Measurements from ENCODE around the gene DENND6A. TPM values are rescaled to one million over a fixed set of nuclear protein-coding genes. Genes with fewer than 3 reads are reported as not detected.
"Not testable (repeated sequence)": the region's sequence is repeated elsewhere in the genome, so short reads cannot be mapped to it uniquely, and the experiment has no call there.

DENND6A gene
- total RNA-seq, 1 donor from 2014 or later, result 25.9 TPM

- Histone ChIP-seq H3K9me3 (no peaks in the 10 kb centered on the region), H3K27ac (no peak overlapping the region), H3K4me1 (no peaks in the 10 kb centered on the region), H3K4me3 (no peak overlapping the region), H3K36me3 (no peaks in the 10 kb centered on the region), H3K27me3 (no peaks in the 10 kb centered on the region)
- no peak for DNase-seq
- no peak for ATAC-seq
- TF ChIP-seq CTCF (IDR thresholded peaks at IDR 0.05), result no peak
- intact Hi-C loops (cut with DNase I), result no loop called here
Measured at GRCh38 chr3:57706462-57706861, 13.6 kb upstream of the DENND6A start.

GRCh38 chr3:57705351-57705750 lies 12.5 kb upstream of the DENND6A start:
- H3K27ac ChIP-seq; H3K36me3 ChIP-seq; H3K4me3 ChIP-seq; ATAC-seq; H3K27me3 ChIP-seq; DNase-seq; H3K9me3 ChIP-seq; H3K4me1 ChIP-seq; intact Hi-C loops (cut with DNase I): not testable (repeated sequence)

DNA sequence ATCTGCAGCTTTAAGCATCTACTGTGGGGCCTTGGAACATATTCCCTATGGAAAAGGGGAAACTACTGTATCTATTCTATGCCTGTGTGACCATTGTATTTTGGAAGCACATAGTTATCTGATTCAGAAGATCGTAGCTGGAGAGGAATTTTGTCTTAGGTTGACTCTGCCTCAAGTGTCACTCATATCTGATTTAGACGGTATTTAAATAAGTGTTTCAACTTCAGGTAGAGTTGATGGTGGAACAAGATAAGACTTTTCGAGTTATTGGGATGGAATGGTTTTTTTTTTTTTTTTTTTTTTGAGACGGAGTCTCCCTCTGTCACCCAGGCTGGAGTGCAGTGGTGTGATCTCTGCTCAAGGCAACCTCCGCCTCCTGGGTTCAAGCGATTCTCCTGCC lies 8.9 kb upstream of the DENND6A start:
- no peaks in the 10 kb centered on the region for H3K27me3 ChIP-seq
- ATAC-seq (no peak), DNase-seq (no peak)
- H3K9me3 ChIP-seq, result no peaks in the 10 kb centered on the region
- no peaks in the 10 kb centered on the region for H3K4me1 ChIP-seq
- no peaks in the 10 kb centered on the region for H3K36me3 ChIP-seq
- no peak for TF ChIP-seq CTCF (IDR thresholded peaks at IDR 0.05)
- intact Hi-C loops (cut with DNase I), result no loop called here
- H3K4me3 ChIP-seq, result no peak overlapping the region
- H3K27ac ChIP-seq, result no peak overlapping the region

DNA sequence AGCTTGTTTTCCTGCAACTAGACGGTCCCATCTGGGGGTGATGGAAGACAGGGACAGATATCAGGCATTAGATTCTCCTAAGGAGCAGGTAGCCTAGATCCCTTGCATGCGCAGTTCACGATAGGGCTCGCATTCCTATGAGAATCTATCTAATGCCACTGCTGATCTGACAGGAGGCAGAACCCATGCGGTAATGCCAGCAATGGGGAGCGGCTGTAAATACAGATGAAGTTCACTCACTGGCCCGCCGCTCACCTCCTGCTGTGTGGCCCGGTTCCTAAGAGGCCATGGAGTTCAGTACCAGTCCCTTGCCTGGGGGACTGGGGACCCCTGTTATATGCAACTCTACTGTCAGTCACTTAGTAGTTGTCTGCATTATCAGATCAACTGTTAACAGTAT lies 7.9 kb upstream of the DENND6A start:
- H3K27me3 ChIP-seq, result no peaks in the 10 kb centered on the region
- intact Hi-C loops (cut with DNase I), result no loop called here
- no peaks in the 10 kb centered on the region for H3K4me1 ChIP-seq
- H3K9me3 ChIP-seq, result no peaks in the 10 kb centered on the region
- ATAC-seq (no peak), DNase-seq (no peak)
- H3K4me3 ChIP-seq, result no peak overlapping the region
- no peak overlapping the region for H3K27ac ChIP-seq
- no peak for TF ChIP-seq CTCF (IDR thresholded peaks at IDR 0.05)
- H3K36me3 ChIP-seq, result no peaks in the 10 kb centered on the region

DNA sequence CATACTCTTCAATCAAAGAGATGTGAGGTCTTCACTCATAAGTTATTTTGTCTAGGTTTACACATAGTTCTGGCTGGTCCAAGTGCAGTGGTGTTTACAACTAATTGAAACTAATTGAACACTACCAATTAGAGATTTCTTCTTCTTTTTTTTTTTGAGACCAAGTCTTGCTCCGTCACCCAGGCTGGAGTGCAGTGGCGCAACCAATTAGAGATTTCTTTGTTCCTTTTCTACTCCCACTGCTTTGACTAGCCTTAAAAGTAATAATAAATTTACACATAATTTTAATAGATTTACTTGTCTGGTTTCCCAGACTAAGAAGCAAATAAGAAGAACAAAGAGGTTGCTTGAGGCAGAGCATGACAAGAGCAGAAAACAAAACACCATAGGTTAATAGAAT lies 6.7 kb upstream of the DENND6A start:
- no peaks in the 10 kb centered on the region for H3K4me1 ChIP-seq
- H3K27ac ChIP-seq, result no peak overlapping the region
- intact Hi-C loops (cut with DNase I), result no loop called here
- ATAC-seq (no peak), DNase-seq (no peak)
- no peaks in the 10 kb centered on the region for H3K9me3 ChIP-seq
- no peaks in the 10 kb centered on the region for H3K36me3 ChIP-seq
- no peak for TF ChIP-seq CTCF (IDR thresholded peaks at IDR 0.05)
- H3K27me3 ChIP-seq, result no peaks in the 10 kb centered on the region
- H3K4me3 ChIP-seq, result no peak overlapping the region

DNA sequence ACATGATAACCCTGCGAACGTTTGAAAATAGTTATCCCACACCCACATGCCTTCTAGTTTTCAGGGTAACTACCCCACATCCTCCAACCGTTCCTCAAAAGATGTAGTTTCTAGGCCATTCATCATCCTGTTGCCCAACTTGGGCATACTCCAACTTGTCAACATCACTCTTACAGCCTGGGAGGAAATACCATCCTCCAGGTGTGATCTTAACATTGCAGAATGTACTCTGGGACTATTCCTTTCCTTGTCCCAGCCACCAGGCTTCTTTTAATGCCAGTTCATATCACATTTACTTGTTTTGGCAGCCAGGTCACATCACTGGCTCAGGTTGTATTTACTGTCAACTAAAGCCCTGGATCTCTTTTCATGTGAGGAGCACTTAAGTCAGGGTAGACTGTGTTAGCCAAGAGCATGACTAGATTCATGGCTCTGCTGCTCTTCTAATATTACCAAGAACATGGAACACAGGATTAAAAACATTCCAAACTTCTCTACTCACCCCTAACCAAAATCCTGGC lies 4.0 kb upstream of the DENND6A start:
- no peak for TF ChIP-seq CTCF (IDR thresholded peaks at IDR 0.05)
- no peaks in the 10 kb centered on the region for H3K9me3 ChIP-seq
- no peaks in the 10 kb centered on the region for H3K36me3 ChIP-seq
- ATAC-seq (no peak), DNase-seq (no peak)
- H3K4me3 ChIP-seq, result no peak overlapping the region
- H3K4me1 ChIP-seq, result peaks cover 10% of the 10 kb centered on the region
- no peaks in the 10 kb centered on the region for H3K27me3 ChIP-seq
- no peak overlapping the region for H3K27ac ChIP-seq
- intact Hi-C loops (cut with DNase I), result no loop called here

All from upper lobe of right lung (tissue), 1 donor.